GM21737 (cell line): ENCODE results near the gene CXADR.
A peak's percentile ranks its signal among the peaks of the same experiment; 100 is the strongest.
"Not testable (repeated sequence)": the region's sequence is repeated elsewhere in the genome, so short reads cannot be mapped to it uniquely, and the experiment has no call there.

ENCODE experiments used
- ATAC-seq: cut with Tn5 transposase; IDR thresholded peaks from one replicate; pipeline ENCODE4 v1.9.1; 2021; ENCODE audit warnings: mild to moderate bottlenecking, moderate library complexity; ENCODE audit not compliant: unreplicated experiment

Gene CXADR

GRCh38 chr21:17512253-17513213, at the start of gene CXADR:
CXADR (plus strand) TSS chr21:17513043; CDS start chr21:17513130, 87 bp downstream.
- peak; percentile 91 for ATAC-seq

GRCh38 chr21:17466166-17466565, 46.7 kb upstream of the CXADR start:
- no peak for ATAC-seq

GRCh38 chr21:17467392-17467791, 45.5 kb upstream of the CXADR start:
- no peak for ATAC-seq

- no peak for ATAC-seq
Measured at GRCh38 chr21:17467829-17468228, 45.0 kb upstream of the CXADR start.

- ATAC-seq, result no peak
Measured at GRCh38 chr21:17468698-17469097, 44.1 kb upstream of the CXADR start.

- no peak for ATAC-seq
Measured at GRCh38 chr21:17469727-17470126, 43.1 kb upstream of the CXADR start.

- no peak for ATAC-seq
Measured at GRCh38 chr21:17472182-17472581, 40.7 kb upstream of the CXADR start.

GRCh38 chr21:17472592-17473271, 40.1 kb upstream of the CXADR start:
- ATAC-seq, result no peak

- no peak for ATAC-seq
Measured at GRCh38 chr21:17476006-17476405, 36.8 kb upstream of the CXADR start.

- ATAC-seq, result not testable (repeated sequence)
Measured at GRCh38 chr21:17478156-17478555, 34.7 kb upstream of the CXADR start.

GRCh38 chr21:17479606-17480005, 33.2 kb upstream of the CXADR start:
- no peak for ATAC-seq

- no peak for ATAC-seq
Measured at GRCh38 chr21:17482928-17483327, 29.9 kb upstream of the CXADR start.

GRCh38 chr21:17488620-17489019, 24.2 kb upstream of the CXADR start:
- no peak for ATAC-seq

GRCh38 chr21:17489565-17489964, 23.3 kb upstream of the CXADR start:
- ATAC-seq, result not testable (repeated sequence)

GRCh38 chr21:17491716-17492414, 21.0 kb upstream of the CXADR start:
- ATAC-seq, result no peak

- no peak for ATAC-seq
Measured at GRCh38 chr21:17492415-17493168, 20.3 kb upstream of the CXADR start.

- no peak for ATAC-seq
Measured at GRCh38 chr21:17494051-17494450, 18.8 kb upstream of the CXADR start.

- ATAC-seq, result no peak
Measured at GRCh38 chr21:17495680-17496079, 17.2 kb upstream of the CXADR start.

- no peak for ATAC-seq
Measured at GRCh38 chr21:17497316-17497715, 15.5 kb upstream of the CXADR start.

GRCh38 chr21:17498586-17498985, 14.3 kb upstream of the CXADR start:
- no peak for ATAC-seq
